ENCODE data around the gene DSCAM. TPM values are rescaled to one million over a fixed set of nuclear protein-coding genes. Genes with fewer than 3 reads are reported as not detected.

Gene DSCAM
- total RNA-seq, 8 experiments from 2014 or later, result 0.05 to 8.7 (median 4.4) TPM

- Histone ChIP-seq H3K4me3 (no peak overlapping the region), H3K4me1 (replicated peaks in 1 of 2) (peaks cover 5 to 13% of the 10 kb centered on the region in 2 donors), H3K27ac (no peak overlapping the region)
- in situ Hi-C loops (cut with MboI; ENCODE audit: low pct_unique_long_range_greater_than_20kb in 2 of 9, low sequenced_read_pairs in 9 of 9, unreplicated experiment in 9 of 9), result no loop called here
- 54 to 100% (median 92%) methylated on average over 1 to 10 of the region's 11 CpGs for WGBS, 10 experiments
- ATAC-seq (replicated peaks in 6 of 8), result no peak
These were observed 334.4 kb downstream of the DSCAM start for GRCh38 chr21:40512590-40512989.

DNA sequence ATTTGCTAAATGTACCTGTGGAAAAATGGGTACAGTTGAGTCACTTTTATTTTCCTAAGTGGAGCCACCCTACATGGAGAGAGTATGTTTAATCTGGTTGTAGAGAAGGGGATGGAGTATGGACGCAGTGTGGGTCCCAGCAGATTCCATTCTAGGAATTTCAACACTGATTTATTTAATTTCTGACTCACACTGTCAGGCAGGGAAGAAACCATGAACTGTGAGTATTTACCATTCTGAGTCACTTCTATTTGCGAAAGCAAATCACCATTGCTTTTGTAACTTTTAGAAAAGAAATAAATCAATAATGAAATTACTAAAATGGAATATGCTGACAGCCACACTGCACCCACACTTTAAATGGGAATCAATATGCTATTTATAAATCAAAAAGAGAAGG lies 339.0 kb downstream of the DSCAM start:
- no peak overlapping the region for H3K4me3 ChIP-seq
- WGBS, 10 experiments, result 5 to 86% (median 63%) methylated on average over 1 to 2 of the region's 2 CpGs; no CpG with 5 or more reads in 2 of the 10 experiments
- no peak overlapping the region for H3K27ac ChIP-seq
- in situ Hi-C loops (cut with MboI; ENCODE audit: low pct_unique_long_range_greater_than_20kb in 2 of 9, low sequenced_read_pairs in 9 of 9, unreplicated experiment in 9 of 9), result no loop called here
- peaks cover 0 to 7% of the 10 kb centered on the region in 2 donors for H3K4me1 ChIP-seq (replicated peaks in 1 of 2)
- ATAC-seq (replicated peaks in 6 of 8), result peak in 7 of 8 experiments; percentile 49 to 98 (median 88)

DNA sequence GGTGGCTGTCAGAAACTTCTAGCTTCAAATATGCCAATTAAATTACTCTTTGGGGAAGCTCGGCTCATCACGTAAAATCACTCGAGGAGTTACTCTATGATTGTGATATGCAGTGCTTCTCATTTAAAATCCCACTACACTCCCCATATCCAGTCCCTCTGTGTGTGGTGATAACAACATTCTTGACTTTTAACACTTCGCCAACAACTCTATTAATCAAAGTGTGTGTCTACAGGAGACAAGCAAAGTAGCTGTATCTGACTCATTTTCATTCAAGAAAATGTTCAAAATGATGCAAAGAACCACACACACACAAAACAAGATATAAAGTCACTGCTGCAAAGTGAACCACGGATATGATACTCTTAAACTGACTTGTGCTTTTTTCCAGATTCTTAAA lies 341.3 kb downstream of the DSCAM start:
- 10 to 100% (median 76%) methylated on average over 1 to 5 of the region's 5 CpGs; no CpG with 5 or more reads in 1 of the 10 experiments for WGBS, 10 experiments
- no peak overlapping the region for H3K4me3 ChIP-seq
- H3K27ac ChIP-seq, result no peak overlapping the region
- in situ Hi-C loops (cut with MboI; ENCODE audit: low pct_unique_long_range_greater_than_20kb in 2 of 9, low sequenced_read_pairs in 9 of 9, unreplicated experiment in 9 of 9), result no loop called here
- H3K4me1 ChIP-seq (replicated peaks in 1 of 2), result peaks cover 0 to 7% of the 10 kb centered on the region in 2 donors
- ATAC-seq (replicated peaks in 6 of 8), result no peak

DNA sequence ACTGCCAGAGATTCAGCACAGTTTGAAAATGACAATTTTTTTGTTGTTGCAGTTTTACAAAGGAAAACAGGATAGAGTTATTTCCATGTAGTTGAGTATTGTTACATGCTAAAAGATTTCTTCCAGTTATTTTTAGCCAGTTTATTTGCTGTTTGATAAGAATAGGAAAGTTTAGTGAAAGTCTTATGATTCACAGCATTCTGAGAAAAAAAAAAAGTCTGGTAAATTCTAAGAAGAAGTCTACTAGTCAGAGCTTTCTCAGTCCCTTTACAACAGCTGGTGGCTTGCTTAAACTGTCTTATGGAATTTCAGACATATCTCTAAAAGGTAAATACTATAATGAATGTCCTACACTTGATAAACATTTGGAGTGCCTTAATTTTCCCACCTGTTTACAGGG lies 341.7 kb downstream of the DSCAM start:
- in situ Hi-C loops (cut with MboI; ENCODE audit: low pct_unique_long_range_greater_than_20kb in 2 of 9, low sequenced_read_pairs in 9 of 9, unreplicated experiment in 9 of 9), result no loop called here
- ATAC-seq (replicated peaks in 6 of 8), result no peak

GRCh38 chr21:40504825-40505224 lies 342.1 kb downstream of the DSCAM start:
- Histone ChIP-seq H3K27ac (no peak overlapping the region), H3K4me1 (replicated peaks in 1 of 2) (peaks cover 0 to 7% of the 10 kb centered on the region in 2 donors), H3K4me3 (no peak overlapping the region)
- 0 to 100% (median 49%) methylated on average over 1 of the region's 1 CpG; no CpG with 5 or more reads in 2 of the 10 experiments for WGBS, 10 experiments
- no peak for ATAC-seq (replicated peaks in 6 of 8)
- in situ Hi-C loops (cut with MboI; ENCODE audit: low pct_unique_long_range_greater_than_20kb in 2 of 9, low sequenced_read_pairs in 9 of 9, unreplicated experiment in 9 of 9), result no loop called here

More for the DNA sequence above, 341.7 kb downstream of the DSCAM start:
- no peak overlapping the region for H3K4me3 ChIP-seq
- peaks cover 0 to 7% of the 10 kb centered on the region in 2 donors for H3K4me1 ChIP-seq (replicated peaks in 1 of 2)
- H3K27ac ChIP-seq, result no peak overlapping the region

GRCh38 chr21:40496116-40496515 lies 350.8 kb downstream of the DSCAM start:
- in situ Hi-C loops (cut with MboI; ENCODE audit: low pct_unique_long_range_greater_than_20kb in 2 of 9, low sequenced_read_pairs in 9 of 9, unreplicated experiment in 9 of 9), result no loop called here
- Histone ChIP-seq H3K4me3 (no peak overlapping the region), H3K4me1 (replicated peaks in 1 of 2) (no peaks in the 10 kb centered on the region), H3K27ac (no peak overlapping the region)
- ATAC-seq (replicated peaks in 6 of 8), result no peak

DNA sequence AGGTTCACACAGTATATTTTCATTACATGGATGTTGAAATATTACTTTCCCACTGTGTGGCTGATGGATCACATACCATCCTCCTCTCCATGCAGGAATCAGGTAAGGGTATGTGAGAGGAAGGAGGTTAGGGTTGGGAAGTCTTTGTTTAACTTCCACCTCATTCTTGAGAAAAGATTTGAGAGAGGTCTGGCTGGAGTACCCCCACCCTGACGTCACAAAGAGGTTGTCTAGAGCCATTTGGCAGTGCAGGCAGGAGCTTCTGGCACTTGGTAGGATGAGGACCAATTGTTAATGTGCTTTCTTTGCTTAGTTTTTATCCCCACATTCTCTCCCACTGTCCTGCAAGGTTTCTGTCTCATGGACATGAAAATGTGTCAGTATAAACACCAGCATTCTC lies 356.6 kb downstream of the DSCAM start:
- H3K4me3 ChIP-seq, result no peak overlapping the region
- 17 to 86% (median 73%) methylated on average over 1 of the region's 1 CpG; no CpG with 5 or more reads in 6 of the 10 experiments for WGBS, 10 experiments
- in situ Hi-C loops (cut with MboI; ENCODE audit: low pct_unique_long_range_greater_than_20kb in 2 of 9, low sequenced_read_pairs in 9 of 9, unreplicated experiment in 9 of 9), result no loop called here
- ATAC-seq (replicated peaks in 6 of 8), result no peak
- peaks cover 0 to 2% of the 10 kb centered on the region in 2 donors for H3K4me1 ChIP-seq (replicated peaks in 1 of 2)
- no peak overlapping the region for H3K27ac ChIP-seq

DNA sequence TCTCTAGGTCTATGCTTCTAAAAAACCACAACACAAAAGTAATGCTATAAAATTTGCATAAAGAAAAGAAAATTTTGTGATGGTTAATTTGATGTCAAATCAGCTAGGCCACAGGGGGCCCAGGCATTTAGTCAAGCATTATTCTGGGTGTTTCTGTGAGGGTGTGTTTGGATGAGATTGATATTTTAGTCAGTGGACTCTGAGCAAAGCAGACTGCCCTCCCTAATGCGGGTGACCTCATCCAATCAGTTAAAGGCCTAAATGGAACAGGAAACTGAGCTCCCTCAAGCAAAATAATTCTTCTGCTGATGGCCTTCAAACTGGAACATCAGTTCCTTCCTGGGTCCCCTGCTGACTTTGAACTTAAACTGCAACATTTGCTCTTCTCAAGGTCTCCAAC lies 358.0 kb downstream of the DSCAM start:
- in situ Hi-C loops (cut with MboI; ENCODE audit: low pct_unique_long_range_greater_than_20kb in 2 of 9, low sequenced_read_pairs in 9 of 9, unreplicated experiment in 9 of 9), result no loop called here
- Histone ChIP-seq H3K4me3 (no peak overlapping the region), H3K27ac (no peak overlapping the region), H3K4me1 (replicated peaks in 1 of 2) (peaks cover 0 to 2% of the 10 kb centered on the region in 2 donors)
- peak in 3 of 8 experiments; percentile 54 to 77 (median 72) for ATAC-seq (replicated peaks in 6 of 8)
- 13 to 89% (median 71%) methylated on average over 1 of the region's 1 CpG; no CpG with 5 or more reads in 6 of the 10 experiments for WGBS, 10 experiments

GRCh38 chr21:40481764-40482163 lies 365.2 kb downstream of the DSCAM start:
- in situ Hi-C loops (cut with MboI; ENCODE audit: low pct_unique_long_range_greater_than_20kb in 2 of 9, low sequenced_read_pairs in 9 of 9, unreplicated experiment in 9 of 9), result no loop called here
- no peak overlapping the region for H3K27ac ChIP-seq
- peak in 5 of 8 experiments; percentile 25 to 80 (median 62) for ATAC-seq (replicated peaks in 6 of 8)
- WGBS, 10 experiments, result 18 to 93% (median 80%) methylated on average over 1 to 9 of the region's 9 CpGs; no CpG with 5 or more reads in 1 of the 10 experiments
- H3K4me1 ChIP-seq (replicated peaks in 1 of 2), result peaks cover 0 to 10% of the 10 kb centered on the region in 2 donors
- no peak overlapping the region for H3K4me3 ChIP-seq

- in situ Hi-C loops (cut with MboI; ENCODE audit: low pct_unique_long_range_greater_than_20kb in 2 of 9, low sequenced_read_pairs in 9 of 9, unreplicated experiment in 9 of 9), result loop anchor here in 1 of 9 experiments (25.0 kb wide), 1 partner anchor 363 kb away; the partner anchor contains the start of gene DSCAM
- peak in 5 of 8 experiments; percentile 75 to 92 (median 90) for ATAC-seq (replicated peaks in 6 of 8)
- Histone ChIP-seq H3K27ac (no peak overlapping the region), H3K4me1 (replicated peaks in 1 of 2) (peaks cover 7 to 14% of the 10 kb centered on the region in 2 donors), H3K4me3 (no peak overlapping the region)
- WGBS, 10 experiments, result 32 to 81% (median 60%) methylated on average over 1 to 10 of the region's 15 CpGs; no CpG with 5 or more reads in 3 of the 10 experiments
These were observed 372.4 kb downstream of the DSCAM start for GRCh38 chr21:40474513-40474912.

GRCh38 chr21:40472013-40472412 lies 374.9 kb downstream of the DSCAM start:
- no peak overlapping the region for H3K27ac ChIP-seq
- no peak overlapping the region for H3K4me3 ChIP-seq
- peak in 6 of 8 experiments; percentile 34 to 94 (median 84) for ATAC-seq (replicated peaks in 6 of 8)
- in situ Hi-C loops (cut with MboI; ENCODE audit: low pct_unique_long_range_greater_than_20kb in 2 of 9, low sequenced_read_pairs in 9 of 9, unreplicated experiment in 9 of 9), result loop anchor here in 1 of 9 experiments (25.0 kb wide), 1 partner anchor 365 kb away; the partner anchor contains the start of gene DSCAM
- 0 to 70% (median 39%) methylated on average over 2 to 4 of the region's 4 CpGs; no CpG with 5 or more reads in 1 of the 10 experiments for WGBS, 10 experiments
- peaks cover 7 to 14% of the 10 kb centered on the region in 2 donors for H3K4me1 ChIP-seq (replicated peaks in 1 of 2)

DNA sequence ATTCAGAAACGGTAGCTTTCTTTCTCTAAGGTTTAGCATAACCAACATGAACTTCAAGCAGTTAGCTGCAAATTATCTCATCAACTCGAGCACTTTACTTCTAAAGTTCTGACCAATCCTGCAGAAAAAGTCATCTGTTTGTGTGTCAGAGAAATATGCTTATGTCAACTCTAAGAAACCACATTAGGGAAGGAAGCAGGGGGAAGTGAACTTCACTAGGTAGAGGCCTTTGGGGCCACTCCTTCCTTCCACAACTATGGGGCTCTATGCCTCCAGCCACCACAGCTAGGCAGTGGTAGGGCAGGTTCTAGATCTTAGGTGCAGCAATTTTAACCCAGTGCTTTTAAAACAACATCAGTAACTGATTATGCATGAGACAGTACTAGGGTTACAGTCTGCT lies 375.9 kb downstream of the DSCAM start:
- in situ Hi-C loops (cut with MboI; ENCODE audit: low pct_unique_long_range_greater_than_20kb in 2 of 9, low sequenced_read_pairs in 9 of 9, unreplicated experiment in 9 of 9), result loop anchor here in 1 of 9 experiments (25.0 kb wide), 1 partner anchor 366 kb away; the partner anchor contains the start of gene DSCAM
- WGBS, 10 experiments, result 18 to 100% (median 56%) methylated on average over 1 to 2 of the region's 2 CpGs; no CpG with 5 or more reads in 1 of the 10 experiments

GRCh38 chr21:40466893-40467483 lies 380.0 kb downstream of the DSCAM start:
- no peak for ATAC-seq (replicated peaks in 6 of 8)
- Histone ChIP-seq H3K4me1 (replicated peaks in 1 of 2) (peaks cover 2 to 7% of the 10 kb centered on the region in 2 donors), H3K27ac (no peak overlapping the region), H3K4me3 (no peak overlapping the region)
- 50 to 100% (median 88%) methylated on average over 1 of the region's 1 CpG; no CpG with 5 or more reads in 1 of the 10 experiments for WGBS, 10 experiments
- in situ Hi-C loops (cut with MboI; ENCODE audit: low pct_unique_long_range_greater_than_20kb in 2 of 9, low sequenced_read_pairs in 9 of 9, unreplicated experiment in 9 of 9), result loop anchor here in 1 of 9 experiments (25.0 kb wide), 1 partner anchor 370 kb away; the partner anchor contains the start of gene DSCAM

More for the DNA sequence above, 375.9 kb downstream of the DSCAM start:
- Histone ChIP-seq H3K27ac (no peak overlapping the region), H3K4me1 (replicated peaks in 1 of 2) (peaks cover 7 to 14% of the 10 kb centered on the region in 2 donors), H3K4me3 (no peak overlapping the region)
- no peak for ATAC-seq (replicated peaks in 6 of 8)
